ENCODE data around the gene SLC1A5.

DNA sequence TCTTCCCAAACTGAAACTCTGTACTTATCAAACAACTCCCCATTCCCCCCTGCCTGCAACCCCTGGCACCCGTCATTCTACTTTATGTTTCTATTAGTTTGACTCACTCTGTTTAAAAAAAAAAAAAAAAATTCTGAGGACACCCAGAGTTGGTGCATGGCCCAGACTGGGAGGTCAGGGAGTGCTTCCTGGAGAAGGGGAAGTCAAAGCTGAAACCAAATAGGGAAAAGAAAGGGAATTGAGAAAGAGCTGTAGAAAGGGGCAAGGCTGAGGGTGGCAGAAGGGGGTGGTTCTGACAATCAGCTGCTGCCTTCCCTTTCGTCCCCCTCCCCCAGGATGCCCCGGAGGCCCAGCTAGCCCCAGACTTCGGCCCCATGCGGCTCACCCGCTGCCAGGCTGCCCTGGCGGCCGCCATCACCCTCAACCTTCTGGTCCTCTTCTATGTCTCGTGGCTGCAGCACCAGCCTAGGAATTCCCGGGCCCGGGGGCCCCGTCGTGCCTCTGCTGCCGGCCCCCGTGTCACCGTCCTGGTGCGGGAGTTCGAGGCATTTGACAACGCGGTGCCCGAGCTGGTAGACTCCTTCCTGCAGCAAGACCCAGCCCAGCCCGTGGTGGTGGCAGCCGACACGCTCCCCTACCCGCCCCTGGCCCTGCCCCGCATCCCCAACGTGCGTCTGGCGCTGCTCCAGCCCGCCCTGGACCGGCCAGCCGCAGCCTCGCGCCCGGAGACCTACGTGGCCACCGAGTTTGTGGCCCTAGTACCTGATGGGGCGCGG lies 33.1 kb downstream of the SLC1A5 start:
- TF ChIP-seq, protein P1, sequence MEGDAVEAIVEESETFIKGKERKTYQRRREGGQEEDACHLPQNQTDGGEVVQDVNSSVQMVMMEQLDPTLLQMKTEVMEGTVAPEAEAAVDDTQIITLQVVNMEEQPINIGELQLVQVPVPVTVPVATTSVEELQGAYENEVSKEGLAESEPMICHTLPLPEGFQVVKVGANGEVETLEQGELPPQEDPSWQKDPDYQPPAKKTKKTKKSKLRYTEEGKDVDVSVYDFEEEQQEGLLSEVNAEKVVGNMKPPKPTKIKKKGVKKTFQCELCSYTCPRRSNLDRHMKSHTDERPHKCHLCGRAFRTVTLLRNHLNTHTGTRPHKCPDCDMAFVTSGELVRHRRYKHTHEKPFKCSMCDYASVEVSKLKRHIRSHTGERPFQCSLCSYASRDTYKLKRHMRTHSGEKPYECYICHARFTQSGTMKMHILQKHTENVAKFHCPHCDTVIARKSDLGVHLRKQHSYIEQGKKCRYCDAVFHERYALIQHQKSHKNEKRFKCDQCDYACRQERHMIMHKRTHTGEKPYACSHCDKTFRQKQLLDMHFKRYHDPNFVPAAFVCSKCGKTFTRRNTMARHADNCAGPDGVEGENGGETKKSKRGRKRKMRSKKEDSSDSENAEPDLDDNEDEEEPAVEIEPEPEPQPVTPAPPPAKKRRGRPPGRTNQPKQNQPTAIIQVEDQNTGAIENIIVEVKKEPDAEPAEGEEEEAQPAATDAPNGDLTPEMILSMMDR (conservative IDR thresholded peaks at IDR 0.05; ENCODE audit: low read depth in 2 of 2): no peak
- no peak for TF ChIP-seq JUNB (IDR thresholded peaks at IDR 0.05; ENCODE audit: unreplicated experiment)
- TF ChIP-seq, protein P2, sequence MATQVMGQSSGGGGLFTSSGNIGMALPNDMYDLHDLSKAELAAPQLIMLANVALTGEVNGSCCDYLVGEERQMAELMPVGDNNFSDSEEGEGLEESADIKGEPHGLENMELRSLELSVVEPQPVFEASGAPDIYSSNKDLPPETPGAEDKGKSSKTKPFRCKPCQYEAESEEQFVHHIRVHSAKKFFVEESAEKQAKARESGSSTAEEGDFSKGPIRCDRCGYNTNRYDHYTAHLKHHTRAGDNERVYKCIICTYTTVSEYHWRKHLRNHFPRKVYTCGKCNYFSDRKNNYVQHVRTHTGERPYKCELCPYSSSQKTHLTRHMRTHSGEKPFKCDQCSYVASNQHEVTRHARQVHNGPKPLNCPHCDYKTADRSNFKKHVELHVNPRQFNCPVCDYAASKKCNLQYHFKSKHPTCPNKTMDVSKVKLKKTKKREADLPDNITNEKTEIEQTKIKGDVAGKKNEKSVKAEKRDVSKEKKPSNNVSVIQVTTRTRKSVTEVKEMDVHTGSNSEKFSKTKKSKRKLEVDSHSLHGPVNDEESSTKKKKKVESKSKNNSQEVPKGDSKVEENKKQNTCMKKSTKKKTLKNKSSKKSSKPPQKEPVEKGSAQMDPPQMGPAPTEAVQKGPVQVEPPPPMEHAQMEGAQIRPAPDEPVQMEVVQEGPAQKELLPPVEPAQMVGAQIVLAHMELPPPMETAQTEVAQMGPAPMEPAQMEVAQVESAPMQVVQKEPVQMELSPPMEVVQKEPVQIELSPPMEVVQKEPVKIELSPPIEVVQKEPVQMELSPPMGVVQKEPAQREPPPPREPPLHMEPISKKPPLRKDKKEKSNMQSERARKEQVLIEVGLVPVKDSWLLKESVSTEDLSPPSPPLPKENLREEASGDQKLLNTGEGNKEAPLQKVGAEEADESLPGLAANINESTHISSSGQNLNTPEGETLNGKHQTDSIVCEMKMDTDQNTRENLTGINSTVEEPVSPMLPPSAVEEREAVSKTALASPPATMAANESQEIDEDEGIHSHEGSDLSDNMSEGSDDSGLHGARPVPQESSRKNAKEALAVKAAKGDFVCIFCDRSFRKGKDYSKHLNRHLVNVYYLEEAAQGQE (IDR thresholded peaks at IDR 0.05; ENCODE audit: unreplicated experiment): no peak
- no peak for TF ChIP-seq EZH2phosphoT487 (IDR thresholded peaks at IDR 0.05; ENCODE audit: unreplicated experiment)
- TF ChIP-seq EZH2 (IDR thresholded peaks at IDR 0.05; ENCODE audit: low read depth, unreplicated experiment): no peak
- no peak for TF ChIP-seq POLR2AphosphoS5 (IDR thresholded peaks at IDR 0.05; ENCODE audit: low read depth)
